Sigmoid colon (tissue), 4 donors: Measurements from ENCODE around the gene RUNX1.

Source experiments
- CTCF ChIP-seq, 4 experiments: fragments of 450-650 bp in 3 of 4; fragments of 200-600 bp in 1 of 4; IDR thresholded peaks; one replicate each; pipeline ENCODE4 v1.5.1; 2016 to 2019; ENCODE audit warnings: antibody characterized with exemption in 4 of 4, mild to moderate bottlenecking in 3 of 4, moderate library complexity in 2 of 4
- EP300 ChIP-seq, 4 donors: sonication (generic); formaldehyde crosslinking; IDR thresholded peaks; one replicate each; pipeline ENCODE4 v1.6.1; 2017; ENCODE audit warnings: antibody characterized with exemption in 4 of 4
- POLR2A ChIP-seq, 2 donors: fragments of 450-650 bp; IDR thresholded peaks; one replicate each; pipeline ENCODE4 v1.6.1; 2016; ENCODE audit warnings: antibody characterized with exemption in 2 of 2, mild to moderate bottlenecking in 2 of 2, moderate library complexity in 2 of 2
- POLR2AphosphoS5 ChIP-seq, 4 donors: sonication (generic); formaldehyde crosslinking; IDR thresholded peaks; one replicate each; pipeline ENCODE4 v1.6.1; 2017; ENCODE audit warnings: antibody characterized with exemption in 4 of 4

- TF ChIP-seq CTCF (IDR thresholded peaks at IDR 0.05) (no peak), POLR2AphosphoS5 (IDR thresholded peaks at IDR 0.05) (no peak), POLR2A (IDR thresholded peaks at IDR 0.05) (no peak), EP300 (IDR thresholded peaks at IDR 0.05) (no peak)
Measured at GRCh38 chr21:34979383-34979782, 69.7 kb downstream of the RUNX1 start.
